Cerebellar nuclear complex (tissue), 1 donor: Measurements from ENCODE around the gene PPP3CA.

Source experiments
- DNase-seq, 2 experiments: peaks; one replicate each; lab custom pipeline; 2025; lab: John Stamatoyannopoulos, UW

PPP3CA gene

GRCh38 chr4:101175896-101176676 lies 171.2 kb downstream of the PPP3CA start:
- DNase-seq, result no peak

GRCh38 chr4:101174679-101175345 lies 172.5 kb downstream of the PPP3CA start:
- no peak for DNase-seq

DNA sequence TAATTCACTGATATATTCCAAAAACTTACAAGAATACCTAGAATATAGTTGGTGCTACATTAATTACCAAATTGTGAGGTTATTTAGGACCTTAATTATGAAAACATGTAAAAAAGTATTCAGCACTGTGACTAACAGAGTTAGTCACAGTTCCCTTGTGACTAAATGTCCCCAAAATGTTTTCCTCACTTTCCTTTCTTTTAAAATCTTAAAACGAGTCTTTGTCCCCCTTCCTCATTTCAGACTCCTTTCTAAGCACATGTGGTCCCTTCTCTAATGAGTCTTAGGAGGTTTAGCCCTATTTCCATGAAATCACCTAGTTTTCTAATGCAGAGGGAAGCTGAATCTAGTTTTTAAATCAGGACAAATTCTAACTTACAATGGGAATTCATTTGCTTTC lies 175.0 kb downstream of the PPP3CA start:
- DNase-seq, result no peak

DNA sequence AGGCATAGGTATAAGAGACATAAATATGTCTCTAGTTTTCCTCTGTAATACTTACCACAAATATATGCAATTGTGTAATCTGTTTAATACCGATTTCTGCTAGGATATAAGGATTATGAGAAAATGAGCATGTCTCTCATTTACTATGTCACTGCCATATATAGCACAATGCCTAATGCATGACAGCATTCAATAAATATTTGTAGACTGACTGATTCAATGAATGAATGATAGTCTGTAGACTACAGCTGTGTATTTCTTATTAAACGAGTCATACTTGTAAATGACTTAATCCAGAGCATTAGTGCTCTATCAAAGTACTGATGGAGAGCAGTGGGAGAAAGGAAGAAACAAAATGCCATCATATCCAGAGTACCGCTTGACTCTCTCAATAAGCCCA lies 175.6 kb downstream of the PPP3CA start:
- no peak for DNase-seq

DNA sequence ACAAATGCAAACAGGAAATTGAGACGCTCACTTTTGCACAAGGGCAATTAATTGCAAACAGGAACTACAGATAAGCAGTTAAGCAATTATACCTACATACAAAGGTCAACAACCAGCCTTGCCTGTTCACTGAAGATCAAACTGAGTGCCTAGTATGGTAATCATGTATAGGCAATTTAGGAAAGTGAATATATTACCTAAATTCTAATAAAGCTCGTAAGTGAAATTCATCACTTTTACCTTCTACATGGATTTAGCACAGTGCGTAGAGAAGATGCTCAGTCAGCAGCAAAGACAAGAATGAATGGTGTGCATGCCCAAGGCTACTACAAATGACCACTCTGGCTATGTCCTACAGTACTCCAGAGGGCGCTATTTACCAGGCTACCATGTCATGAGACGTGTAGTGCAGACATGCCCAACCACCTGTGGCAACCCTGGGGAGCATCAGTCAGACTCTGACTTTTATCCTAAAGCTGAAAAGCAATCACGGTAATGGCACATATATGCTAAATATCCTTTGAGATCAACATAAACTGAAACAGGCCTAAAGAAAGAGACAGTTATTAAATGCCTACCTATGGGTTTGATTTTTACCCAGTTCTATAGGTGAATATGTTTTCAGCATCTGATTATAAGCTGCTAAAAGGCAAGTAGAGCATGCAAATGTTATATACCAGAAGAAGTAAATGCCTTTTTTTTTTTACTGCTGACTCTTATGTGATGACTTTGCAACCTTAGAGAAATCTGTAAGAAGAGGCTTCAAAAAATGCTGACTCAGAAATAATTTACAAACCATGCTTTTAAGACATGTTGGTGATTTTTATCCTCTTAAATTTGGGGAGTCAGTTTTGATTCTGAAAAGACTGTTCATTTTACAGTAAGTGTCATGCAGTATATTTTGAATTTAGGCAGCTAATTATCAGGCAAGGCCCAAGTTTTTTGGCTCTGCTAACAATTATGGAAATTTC lies 178.0 kb downstream of the PPP3CA start:
- DNase-seq, result no peak

DNA sequence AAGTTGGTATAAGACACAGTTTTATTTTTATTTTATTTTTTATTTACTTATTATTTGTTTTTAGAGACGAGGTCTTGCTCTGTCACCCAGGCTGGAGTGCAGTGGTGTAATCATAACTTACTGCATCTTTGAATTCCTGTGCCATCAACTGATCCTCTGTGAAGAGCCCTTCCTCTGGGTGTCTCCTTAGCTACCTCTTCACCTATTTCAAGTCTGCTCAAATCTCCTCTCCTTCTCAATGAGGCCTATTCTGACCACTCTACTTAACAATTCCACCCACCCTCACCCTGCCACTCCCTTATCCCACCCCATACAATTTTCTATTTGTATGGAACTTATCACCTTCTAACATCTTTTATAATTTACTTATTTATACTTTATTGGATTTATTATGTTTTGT lies 183.4 kb downstream of the PPP3CA start:
- DNase-seq, result no peak

DNA sequence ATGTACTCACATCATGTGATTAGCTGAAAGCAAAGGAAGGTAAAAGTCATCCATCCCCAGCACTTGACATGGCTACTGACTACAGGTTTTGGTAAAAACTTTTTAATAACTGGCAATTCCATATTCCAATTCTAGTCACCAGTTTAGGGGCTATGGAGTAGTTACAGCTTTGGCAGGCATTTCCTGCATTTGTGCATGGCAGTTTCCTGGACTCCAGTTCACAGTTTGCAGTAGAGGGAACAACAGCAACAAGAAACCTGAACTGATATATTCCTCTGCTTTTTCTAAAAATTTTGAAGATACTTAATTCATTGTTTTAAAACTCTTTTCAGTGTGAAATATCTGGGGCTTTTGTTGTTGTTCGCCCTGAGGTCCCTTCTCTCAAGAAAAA lies 184.3 kb downstream of the PPP3CA start:
- no peak for DNase-seq

DNA sequence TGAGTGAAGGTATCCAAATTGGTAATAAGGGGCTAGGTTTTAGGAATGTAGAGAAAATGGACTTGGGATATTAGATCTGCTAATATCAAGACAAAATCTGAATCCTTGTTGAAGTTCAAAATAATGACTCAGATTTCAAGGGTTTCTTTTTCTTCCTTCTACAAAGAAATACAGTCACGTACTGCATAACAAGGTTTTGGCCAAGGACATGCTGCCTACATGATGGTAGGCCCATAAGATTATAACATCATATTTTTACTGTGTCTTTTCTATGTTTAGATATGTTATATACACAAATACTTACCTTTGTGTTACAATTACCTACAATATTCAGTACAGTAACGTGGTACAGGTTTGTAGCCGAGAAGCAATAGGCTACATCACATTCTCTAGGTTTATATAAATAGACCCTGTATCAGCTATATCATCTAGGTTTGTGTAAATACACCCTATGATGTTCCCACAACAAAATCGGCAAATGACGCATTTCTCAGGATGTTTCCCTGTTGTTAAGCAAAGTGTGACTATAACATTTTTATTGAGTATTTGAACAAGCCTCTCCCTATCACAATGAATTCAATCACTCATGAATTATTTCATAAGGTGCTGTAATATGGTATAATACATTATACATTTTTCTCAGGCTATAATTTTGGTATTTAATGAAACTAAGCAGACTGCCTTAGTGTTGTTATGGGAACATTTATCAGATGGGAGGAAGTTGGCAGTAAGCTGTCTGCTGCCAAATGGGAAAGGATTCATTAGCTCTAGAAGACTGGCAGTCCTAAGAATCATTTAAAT lies 186.3 kb downstream of the PPP3CA start:
- DNase-seq, result no peak

GRCh38 chr4:101158507-101158906 lies 188.8 kb downstream of the PPP3CA start:
- DNase-seq, result no peak

DNA sequence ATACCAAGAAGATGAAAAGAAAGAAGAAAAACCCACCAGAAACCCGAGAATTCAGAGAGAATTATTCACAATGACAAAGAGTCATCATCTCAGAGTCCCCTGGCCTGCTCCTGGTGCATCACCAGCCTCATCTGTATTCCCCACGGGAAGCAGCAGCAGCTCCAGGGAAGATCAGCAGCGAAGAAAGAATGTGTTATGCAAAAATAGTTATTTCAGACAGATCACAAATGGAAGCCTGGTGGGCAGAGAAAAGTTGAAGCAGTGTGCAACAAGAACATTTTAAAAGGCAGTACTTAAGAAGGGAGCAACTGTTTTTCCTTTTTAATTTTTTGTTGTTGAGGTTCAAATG lies 189.2 kb downstream of the PPP3CA start:
- no peak for DNase-seq

GRCh38 chr4:101157415-101158133 lies 189.8 kb downstream of the PPP3CA start:
- DNase-seq, result no peak

DNA sequence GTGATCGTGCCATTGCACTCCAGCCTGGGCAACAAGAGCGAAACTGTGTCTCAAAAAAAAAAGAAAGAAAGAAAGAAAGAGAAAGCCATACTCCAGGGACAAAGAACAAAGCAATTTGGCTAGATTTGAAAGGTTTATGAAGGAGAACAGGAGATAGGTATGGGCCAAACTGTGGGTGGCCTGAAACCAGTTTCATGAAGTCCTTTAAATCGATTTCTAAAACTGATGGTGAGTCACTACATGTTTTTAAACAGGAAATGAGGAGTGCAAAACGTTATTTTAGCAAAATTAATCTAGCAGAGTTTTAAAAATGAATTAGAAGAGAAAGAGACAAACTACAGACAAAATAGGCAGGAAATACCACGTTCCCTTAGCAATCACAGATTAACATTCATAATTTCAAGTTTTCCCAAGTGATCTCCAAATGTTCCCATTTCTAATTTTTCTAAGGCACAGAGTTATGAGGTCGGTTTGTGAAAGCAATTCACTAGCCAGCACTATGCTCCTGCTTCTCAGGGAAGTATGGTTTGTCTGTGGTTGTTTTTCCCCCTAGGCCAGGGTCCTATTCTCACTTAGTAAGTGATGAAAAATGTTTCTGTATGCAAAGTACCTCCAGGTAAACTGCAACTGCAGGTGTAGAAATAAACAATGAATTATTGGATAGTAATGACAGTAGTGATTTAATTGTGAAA lies 190.6 kb downstream of the PPP3CA start:
- DNase-seq, result no peak

DNA sequence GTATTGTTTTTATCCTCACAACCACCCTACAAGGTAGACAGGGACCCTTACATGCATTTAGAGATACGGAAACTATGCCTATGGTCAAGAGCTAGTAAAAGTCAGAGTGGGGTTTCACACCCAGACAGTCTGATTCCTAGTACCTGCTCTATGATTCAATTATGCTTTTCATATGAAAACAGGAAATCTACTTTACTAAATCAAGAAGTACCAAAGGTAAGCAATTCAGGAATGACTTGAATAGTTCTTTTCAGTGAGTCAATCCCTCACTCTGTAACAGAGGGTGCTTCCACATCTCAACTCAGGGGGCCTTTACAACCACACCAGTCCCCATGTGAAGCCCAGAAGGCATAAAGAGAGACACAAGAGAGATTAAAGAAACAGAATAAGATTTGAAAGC lies 191.4 kb downstream of the PPP3CA start:
- no peak for DNase-seq

DNA sequence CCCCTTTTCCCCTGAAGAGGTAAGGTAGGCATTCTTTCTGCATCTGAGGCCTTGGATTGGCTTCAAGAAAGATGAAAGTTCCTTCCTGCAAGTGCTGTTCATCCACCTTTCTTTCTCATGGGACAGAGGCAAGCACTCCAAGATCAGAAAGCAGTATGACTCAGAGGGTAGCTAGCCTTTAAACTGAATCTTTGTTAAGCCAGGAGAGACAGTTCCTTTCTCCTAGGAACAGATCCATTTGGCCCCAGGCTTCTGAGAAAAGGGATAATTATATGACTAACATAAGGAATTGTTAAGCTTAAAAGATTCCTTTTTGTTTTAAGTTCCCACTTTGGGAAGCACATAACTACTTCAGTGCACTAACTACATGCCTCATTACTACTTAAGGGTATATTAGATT lies 192.0 kb downstream of the PPP3CA start:
- no peak for DNase-seq

GRCh38 chr4:101153653-101154052 lies 193.7 kb downstream of the PPP3CA start:
- no peak for DNase-seq

DNA sequence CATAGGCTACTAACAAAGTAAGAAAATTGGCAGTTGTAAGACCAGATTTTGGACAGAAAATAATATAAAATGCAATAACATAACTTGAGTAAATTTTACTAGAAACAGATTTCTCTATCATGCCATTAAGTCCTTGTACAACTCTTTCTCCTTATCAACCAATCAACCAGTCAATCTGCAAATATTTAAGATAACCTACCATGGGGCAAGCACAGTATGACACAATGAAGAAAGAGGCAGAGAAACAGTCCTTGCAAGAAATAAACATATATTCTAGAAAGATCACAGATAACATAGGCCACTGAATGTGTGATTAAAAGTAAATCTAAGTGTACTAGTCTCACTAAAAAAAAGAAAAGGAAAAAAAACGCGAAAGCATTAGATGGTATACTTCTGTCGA lies 194.8 kb downstream of the PPP3CA start:
- DNase-seq, result no peak

GRCh38 chr4:101148551-101148950 lies 198.8 kb downstream of the PPP3CA start:
- no peak for DNase-seq

DNA sequence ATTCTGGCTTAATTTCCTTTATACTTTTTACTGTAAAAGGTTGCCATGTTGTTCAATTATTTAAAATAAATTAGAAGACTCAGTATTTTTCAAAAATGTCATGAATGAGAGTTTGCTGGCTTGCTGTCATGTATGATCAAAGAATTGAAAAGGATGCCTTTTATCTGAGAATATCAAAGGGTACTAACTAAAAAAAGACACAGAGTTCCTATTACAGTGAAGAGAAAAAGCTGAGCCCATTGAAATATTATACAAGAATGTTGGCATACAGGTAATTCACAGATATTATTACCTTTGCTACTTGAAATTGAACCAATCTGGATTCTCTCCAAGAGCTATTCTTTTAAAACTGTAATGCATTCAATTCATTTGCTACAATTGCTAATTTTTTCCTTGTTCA lies 200.0 kb downstream of the PPP3CA start:
- DNase-seq, result no peak

- no peak for DNase-seq
These were observed 202.3 kb downstream of the PPP3CA start for GRCh38 chr4:101145021-101145420.

- DNase-seq, result no peak
These were observed 205.1 kb downstream of the PPP3CA start for GRCh38 chr4:101142259-101142658.

DNA sequence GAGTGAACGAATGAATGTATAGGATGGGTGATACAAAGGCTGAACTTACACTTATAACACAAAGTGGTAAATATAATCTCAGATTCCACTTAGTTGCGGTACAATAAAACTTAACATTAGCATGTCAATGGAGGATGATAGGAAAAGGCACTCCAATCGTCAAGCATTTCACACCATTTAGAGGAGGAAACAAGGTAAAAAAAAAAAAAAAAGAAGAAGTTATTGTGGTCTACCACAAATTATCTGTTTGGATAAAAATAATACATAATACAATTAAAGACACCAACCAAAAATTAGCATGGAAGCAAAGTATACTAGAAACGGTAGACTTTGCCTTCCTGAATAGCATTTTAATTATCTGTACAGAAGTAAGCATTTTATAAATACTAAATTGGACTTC lies 205.5 kb downstream of the PPP3CA start:
- no peak for DNase-seq
